SK-N-SH (cell line): ENCODE results near the gene R3HDM4. TPM values are rescaled to one million over a fixed set of nuclear protein-coding genes. Genes with fewer than 3 reads are reported as not detected.
"Not testable (repeated sequence)": the region's sequence is repeated elsewhere in the genome, so short reads cannot be mapped to it uniquely, and the experiment has no call there.

Experiments
- CTCF ChIA-PET: fragments of 300-600, 350-600 bp; formaldehyde crosslinking; extraction: SDS; loops from one replicate; lab custom pipeline; 2021; lab: Yijun Ruan, JAX
- POLR2A ChIA-PET: fragments of 350-600 bp; sonication (Branson Sonifier 250); formaldehyde crosslinking; extraction: SDS; loops from one replicate; lab custom pipeline; 2020; ENCODE audit warnings: antibody characterized with exemption, inconsistent platforms; lab: Yijun Ruan, JAX
- DNase-seq: peaks from one replicate; pipeline ENCODE4 v3.0.0; 2012
- H2AFZ ChIP-seq: fragments of 200-600 bp; sonication (generic); 2 replicates; pipeline ENCODE4 v1.8.1; 2016; ENCODE audit warnings: antibody characterized with exemption, mild to moderate bottlenecking, low read depth
- H3F3A ChIP-seq: fragments of 200-600 bp; sonication (generic); replicated peaks from 2 replicates; pipeline ENCODE3; 2016; ENCODE audit warnings: antibody characterized with exemption, mild to moderate bottlenecking; ENCODE audit not compliant: insufficient read depth
- H3K27ac ChIP-seq, 2 experiments: fragments of 200-500 bp in 1 of 2; fragments of 200-600 bp in 1 of 2; sonication (Bioruptor generic) in 1 of 2; sonication (generic), shearing (Covaris generic) in 1 of 2; 2 replicates each; pipeline versions ENCODE4 v1.5.1 to v1.6.1; 2014 to 2016; ENCODE audit warnings: low read depth in 2 of 2, inconsistent platforms in 1 of 2, low read length in 1 of 2, mild to moderate bottlenecking in 1 of 2, mixed read lengths in 1 of 2
- H3K27me3 ChIP-seq: fragments of 200-600 bp; sonication (generic), shearing (Covaris generic); 2 replicates; pipeline ENCODE4 v1.6.1; 2016; ENCODE audit warnings: mixed run types; ENCODE audit not compliant: insufficient read depth
- H3K36me3 ChIP-seq, 2 experiments: fragments of 200-500 bp in 1 of 2; fragments of 200-600 bp in 1 of 2; sonication (Bioruptor generic) in 1 of 2; sonication (generic) in 1 of 2; replicated peaks in 1 of 2; 2 replicates each; pipeline versions ENCODE3 to v1.5.1; 2014 to 2016; ENCODE audit warnings: low read length in 1 of 2, mild to moderate bottlenecking in 1 of 2; ENCODE audit not compliant: insufficient read depth in 2 of 2, control insufficient read depth in 1 of 2
- H3K4me1 ChIP-seq, 2 experiments: fragments of 200-500 bp in 1 of 2; fragments of 200-600 bp in 1 of 2; sonication (Bioruptor generic) in 1 of 2; sonication (generic), shearing (Covaris generic) in 1 of 2; 2 replicates each; pipeline versions ENCODE4 v1.5.1 to v1.6.1; 2014 to 2016; ENCODE audit warnings: low read depth in 1 of 2, low read length in 1 of 2, mixed run types in 1 of 2; ENCODE audit not compliant: insufficient read depth in 2 of 2, control insufficient read depth in 1 of 2
- H3K4me2 ChIP-seq: fragments of 200-600 bp; sonication (generic), shearing (Covaris generic); 2 replicates; pipeline ENCODE4 v1.6.1; 2017; ENCODE audit warnings: mixed run types
- H3K4me3 ChIP-seq, 2 experiments: fragments of 200-500 bp in 1 of 2; fragments of 200-600 bp in 1 of 2; sonication (Bioruptor generic) in 1 of 2; sonication (generic), shearing (Covaris generic) in 1 of 2; 2 replicates each; pipeline versions ENCODE4 v1.5.1 to v1.8.1; 2014 to 2016; ENCODE audit warnings: low read depth in 2 of 2, inconsistent platforms in 1 of 2, low read length in 1 of 2, mild to moderate bottlenecking in 1 of 2, mixed read lengths in 1 of 2, moderate library complexity in 1 of 2
- H3K79me2 ChIP-seq: fragments of 200-600 bp; sonication (generic); 2 replicates; pipeline ENCODE4 v1.8.1; 2017; ENCODE audit warnings: mild to moderate bottlenecking; ENCODE audit not compliant: insufficient read depth
- H3K9ac ChIP-seq: fragments of 200-600 bp; sonication (generic); 2 replicates; pipeline ENCODE4 v1.6.1; 2017; ENCODE audit warnings: mixed run types
- H3K9me2 ChIP-seq: fragments of 200-600 bp; sonication (generic); 2 replicates; pipeline ENCODE4 v1.6.1; 2017; ENCODE audit warnings: mixed run types
- H3K9me3 ChIP-seq: fragments of 200-600 bp; sonication (generic); 2 replicates; pipeline ENCODE4 v1.6.1; 2017; ENCODE audit warnings: mixed run types, mild to moderate bottlenecking, moderate library complexity
- H4K20me1 ChIP-seq: fragments of 200-600 bp; sonication (generic); 2 replicates; pipeline ENCODE4 v1.6.1; 2017; ENCODE audit warnings: mild to moderate bottlenecking, mixed run types; ENCODE audit not compliant: insufficient read depth
- FOXJ3 ChIP-seq: sonication (generic); formaldehyde crosslinking; IDR thresholded peaks from 2 replicates; pipeline ENCODE4 v1.5.1; 2020; ENCODE audit warnings: mild to moderate bottlenecking, missing genetic modification reagents
- GABPA ChIP-seq: IDR thresholded peaks from 2 replicates; pipeline ENCODE4 v1.4.0; 2012; ENCODE audit warnings: low read depth, mild to moderate bottlenecking
- NFIC ChIP-seq: IDR thresholded peaks from 2 replicates; pipeline ENCODE4 v1.4.0; 2012; ENCODE audit warnings: borderline replicate concordance
- POLR2AphosphoS5 ChIP-seq: IDR thresholded peaks from 2 replicates; pipeline ENCODE4 v1.6.1; 2012; ENCODE audit warnings: low read depth, low read length
- SIN3A ChIP-seq: IDR thresholded peaks from 2 replicates; pipeline ENCODE4 v1.6.1; 2012; ENCODE audit warnings: low read depth, mild to moderate bottlenecking, low read length, moderate library complexity, borderline replicate concordance
- WGBS: methylation state at CpG from one replicate; pipeline ENCODE4 v1.1.6; 2017; ENCODE audit warnings: low lambda C conversion rate; 5-methylcytosine and 5-hydroxymethylcytosine counted together
- polyA plus RNA-seq, 3 experiments: library from polyadenylated mRNA; depleted of rRNA; stranded (reverse); fragments of >200 nt; gene quantifications; 2 replicates each; pipeline ENCODE4 v1.2.3, GENCODE V29; 2012
- TF ChIP-seq, protein P1 (sequence below): fragments of 150-350 bp; IDR thresholded peaks from 2 replicates; pipeline ENCODE4 v1.6.1; 2017; ENCODE audit warnings: antibody characterized with exemption, low read length, low read depth, borderline replicate concordance
- TF ChIP-seq, protein P2 (sequence below): IDR thresholded peaks from 2 replicates; pipeline ENCODE4; 2012

The R3HDM4 gene
- polyA plus RNA-seq, 1 of the 3 experiments (the other 2 are of a cell fraction) = 39.2 TPM

DNA sequence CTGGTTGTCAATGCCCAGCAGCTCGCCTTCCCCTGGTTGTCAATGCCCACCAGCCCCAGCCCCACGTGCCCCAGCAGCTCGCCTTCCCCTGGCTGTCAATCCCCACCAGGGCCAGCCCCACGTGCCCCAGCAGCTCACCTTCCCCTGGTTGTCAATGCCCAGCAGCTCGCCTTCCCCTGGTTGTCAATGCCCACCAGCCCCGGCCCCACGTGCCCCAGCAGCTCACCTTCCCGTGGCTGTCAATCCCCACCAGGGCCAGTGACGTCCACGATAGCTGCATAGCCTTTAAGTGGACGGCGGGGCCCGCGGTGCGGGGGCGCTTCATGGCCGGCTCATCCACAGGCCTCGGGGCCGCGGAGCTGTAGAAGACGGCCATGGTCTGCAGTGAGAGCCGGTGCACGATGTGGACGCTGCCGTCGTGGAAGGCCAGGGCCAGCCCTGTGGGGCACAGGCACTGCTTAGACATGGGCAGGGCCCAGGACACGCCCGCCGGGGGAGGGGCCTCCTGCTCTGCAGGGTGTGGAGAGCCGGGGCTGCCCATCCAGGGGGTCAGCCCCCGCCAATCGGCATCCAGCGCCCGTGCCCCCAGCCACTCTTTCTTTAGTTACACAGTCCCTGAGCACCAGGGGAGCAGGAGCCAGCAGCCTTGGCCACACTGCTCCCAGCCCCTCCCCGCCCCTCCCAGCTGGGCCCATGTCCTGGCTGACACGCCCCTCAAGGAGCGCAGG is 33.1 kb downstream of the R3HDM4 start (continued):
- TF ChIP-seq POLR2AphosphoS5 = no peak

DNA sequence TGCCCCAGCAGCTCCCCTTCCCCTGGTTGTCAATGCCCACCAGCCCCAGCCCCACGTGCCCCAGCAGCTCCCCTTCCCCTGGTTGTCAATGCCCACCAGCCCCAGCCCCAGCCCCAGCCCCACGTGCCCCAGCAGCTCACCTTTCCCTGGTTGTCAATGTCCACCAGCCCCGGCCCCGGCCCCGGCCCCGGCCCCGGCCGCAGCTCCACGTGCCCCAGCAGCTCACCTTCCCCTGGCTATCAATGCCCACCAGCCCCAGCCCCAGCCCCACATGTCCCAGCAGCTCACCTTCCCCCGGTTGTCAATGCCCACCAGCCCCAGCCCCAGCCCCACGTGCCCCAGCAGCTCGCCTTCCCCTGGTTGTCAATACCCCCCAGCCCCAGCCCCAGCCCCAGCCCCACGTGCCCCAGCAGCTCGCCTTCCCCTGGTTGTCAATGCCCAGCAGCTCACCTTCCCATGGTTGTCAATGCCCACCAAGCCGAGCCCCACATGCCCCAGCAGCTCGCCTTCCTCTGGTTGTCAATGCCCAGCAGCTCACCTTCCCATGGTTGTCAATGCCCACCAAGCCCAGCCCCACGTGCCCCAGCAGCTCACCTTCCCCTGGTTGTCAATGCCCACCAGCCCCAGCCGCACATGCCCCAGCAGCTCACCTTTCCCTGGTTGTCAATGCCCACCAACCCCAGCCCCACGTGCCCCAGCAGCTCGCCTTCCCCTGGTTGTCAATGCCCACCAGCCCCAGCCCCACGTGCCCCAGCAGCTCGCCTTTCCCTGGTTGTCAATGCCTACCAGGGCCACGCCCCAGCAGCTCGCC is 34.1 kb downstream of the R3HDM4 start:
- 88% methylated on average over 23 of the region's 24 CpGs for WGBS
- POLR2A ChIA-PET = interaction anchor here (0.8 kb wide), 1 partner anchor 8 kb away, joined by 3 read pairs; no protein-coding TSS in a partner anchor

DNA sequence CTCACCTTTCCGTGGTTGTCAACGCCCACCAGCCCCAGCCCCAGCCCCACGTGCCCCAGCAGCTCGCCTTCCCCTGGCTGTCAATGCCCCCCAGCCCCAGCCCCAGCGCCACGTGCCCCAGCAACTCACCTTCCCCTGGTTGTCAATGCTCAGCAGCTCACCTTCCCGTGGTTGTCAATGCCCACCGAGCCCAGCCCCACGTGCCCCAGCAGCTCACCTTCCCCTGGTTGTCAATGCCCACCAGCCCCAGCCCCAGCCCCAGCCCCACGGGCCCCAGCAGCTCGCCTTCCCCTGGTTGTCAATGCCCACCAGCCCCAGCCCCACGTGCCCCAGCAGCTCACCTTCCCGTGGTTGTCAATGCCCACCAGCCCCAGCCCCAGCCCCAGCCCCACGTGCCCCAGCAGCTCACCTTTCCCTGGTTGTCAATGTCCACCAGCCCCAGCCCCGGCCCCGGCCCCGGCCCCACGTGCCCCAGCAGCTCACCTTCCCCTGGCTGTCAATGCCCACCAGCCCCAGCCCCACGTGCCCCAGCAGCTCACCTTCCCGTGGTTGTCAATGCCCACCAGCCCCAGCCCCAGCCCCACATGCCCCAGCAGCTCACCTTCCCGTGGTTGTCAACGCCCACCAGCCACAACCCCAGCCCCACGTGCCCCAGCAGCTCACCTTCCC is 34.9 kb downstream of the R3HDM4 start:
- WGBS = 88% methylated on average over 17 of the region's 23 CpGs
- DNase-seq, H3K9me3 ChIP-seq, H2AFZ ChIP-seq, H3K27me3 ChIP-seq, H3K79me2 ChIP-seq, H3K9ac ChIP-seq, H3K4me1 ChIP-seq, H3K27ac ChIP-seq, POLR2A ChIA-PET, H4K20me1 ChIP-seq, H3K4me2 ChIP-seq, H3K9me2 ChIP-seq, H3K4me3 ChIP-seq, H3F3A ChIP-seq: not testable (repeated sequence)
- CTCF ChIA-PET = interaction anchor here (3.9 kb wide), 1 partner anchor 14 kb away, joined by 12 read pairs; no protein-coding TSS in a partner anchor
- H3K36me3 ChIP-seq = peaks cover 10 to 51% of the 10 kb centered on the region in 2 experiments

More for the DNA sequence above, 34.1 kb downstream of the R3HDM4 start:
- not testable (repeated sequence) for H3K4me2 ChIP-seq, DNase-seq, H3K9me2 ChIP-seq, H3K79me2 ChIP-seq, H3K4me1 ChIP-seq, H3K9me3 ChIP-seq, H3K27me3 ChIP-seq, H3K9ac ChIP-seq, H3K27ac ChIP-seq, H3F3A ChIP-seq, H2AFZ ChIP-seq, H4K20me1 ChIP-seq, H3K4me3 ChIP-seq
- CTCF ChIA-PET = interaction anchor here (0.9 to 3.9 kb wide), 2 partner anchors 15 to 117 kb away, joined by 4 to 12 read pairs; no protein-coding TSS in a partner anchor
- H3K36me3 ChIP-seq = peaks cover 10 to 48% of the 10 kb centered on the region in 2 experiments

DNA sequence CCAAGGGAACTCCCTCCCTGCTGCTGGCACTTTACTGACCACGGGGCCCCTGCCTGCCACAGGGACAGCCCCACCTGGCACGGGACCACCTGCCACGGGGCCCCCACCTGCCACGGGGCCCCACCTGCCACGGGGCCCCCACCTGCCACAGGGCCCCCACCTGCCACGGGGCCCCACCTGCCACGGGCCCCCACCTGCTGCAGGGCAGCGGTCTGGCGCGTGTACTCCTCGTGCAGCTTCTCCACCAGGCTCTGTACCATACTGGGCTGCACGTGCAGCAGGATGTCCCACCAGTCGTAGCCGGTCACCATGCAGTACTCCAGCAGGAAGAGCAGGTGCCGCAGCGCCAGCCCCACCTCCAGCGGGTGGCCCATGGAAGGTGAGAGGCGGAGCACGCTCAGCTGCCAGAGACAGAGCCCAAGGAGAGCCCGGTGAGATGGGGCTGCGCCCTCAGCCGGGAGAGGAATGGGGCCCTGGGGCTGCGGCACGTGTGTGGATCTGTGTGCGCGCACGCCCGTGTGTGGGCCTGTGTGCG is 36.2 kb downstream of the R3HDM4 start:
- Histone ChIP-seq H3K9me3 (no peaks in the 10 kb centered on the region), H3K36me3 (peaks cover 10 to 41% of the 10 kb centered on the region in 2 experiments), H3K79me2 (no peaks in the 10 kb centered on the region), H4K20me1 (no peaks in the 10 kb centered on the region), H2AFZ (no peak overlapping the region), H3K4me3 (no peak overlapping the region), H3K9ac (no peak overlapping the region), H3K27ac (no peak overlapping the region), H3F3A (peaks cover 11% of the 10 kb centered on the region), H3K4me1 (peaks cover 0 to 4% of the 10 kb centered on the region in 2 experiments; a peak in 1 of 4 replicates), H3K9me2 (no peaks in the 10 kb centered on the region), H3K27me3 (no peaks in the 10 kb centered on the region), H3K4me2 (no peak overlapping the region)
- ChIA-PET CTCF (interaction anchor here (0.6 to 3.9 kb wide), 2 partner anchors 13 to 910 kb away, joined by 3 to 12 read pairs; no protein-coding TSS in a partner anchor), POLR2A (interaction anchor here (0.5 kb wide), 1 partner anchor 179 kb away, joined by 3 read pairs; no protein-coding TSS in a partner anchor)
- DNase-seq = no peak
- TF ChIP-seq, protein P1, sequence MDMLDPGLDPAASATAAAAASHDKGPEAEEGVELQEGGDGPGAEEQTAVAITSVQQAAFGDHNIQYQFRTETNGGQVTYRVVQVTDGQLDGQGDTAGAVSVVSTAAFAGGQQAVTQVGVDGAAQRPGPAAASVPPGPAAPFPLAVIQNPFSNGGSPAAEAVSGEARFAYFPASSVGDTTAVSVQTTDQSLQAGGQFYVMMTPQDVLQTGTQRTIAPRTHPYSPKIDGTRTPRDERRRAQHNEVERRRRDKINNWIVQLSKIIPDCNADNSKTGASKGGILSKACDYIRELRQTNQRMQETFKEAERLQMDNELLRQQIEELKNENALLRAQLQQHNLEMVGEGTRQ = no peak
- TF ChIP-seq NFIC = no peak
- TF ChIP-seq SIN3A = no peak
- TF ChIP-seq GABPA = no peak
- no peak for TF ChIP-seq FOXJ3
- TF ChIP-seq, protein P2, sequence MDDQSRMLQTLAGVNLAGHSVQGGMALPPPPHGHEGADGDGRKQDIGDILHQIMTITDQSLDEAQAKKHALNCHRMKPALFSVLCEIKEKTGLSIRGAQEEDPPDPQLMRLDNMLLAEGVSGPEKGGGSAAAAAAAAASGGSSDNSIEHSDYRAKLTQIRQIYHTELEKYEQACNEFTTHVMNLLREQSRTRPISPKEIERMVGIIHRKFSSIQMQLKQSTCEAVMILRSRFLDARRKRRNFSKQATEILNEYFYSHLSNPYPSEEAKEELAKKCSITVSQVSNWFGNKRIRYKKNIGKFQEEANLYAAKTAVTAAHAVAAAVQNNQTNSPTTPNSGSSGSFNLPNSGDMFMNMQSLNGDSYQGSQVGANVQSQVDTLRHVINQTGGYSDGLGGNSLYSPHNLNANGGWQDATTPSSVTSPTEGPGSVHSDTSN = no peak
- WGBS = 92% methylated on average over 20 of the region's 29 CpGs
